ENCODE measurements around the gene PTGES3. TPM values are rescaled to one million over a fixed set of nuclear protein-coding genes. Genes with fewer than 3 reads are reported as not detected.

Gene PTGES3
- polyA plus RNA-seq, 2 of the 4 experiments (the other 2 are of a cell fraction), result 272 to 406 TPM

GRCh38 chr12:56614627-56615026, 73.5 kb downstream of the PTGES3 start:
- Histone ChIP-seq H3K4me2 (no peak overlapping the region), H3K27ac (no peak overlapping the region), H3K9me3 (no peaks in the 10 kb centered on the region), H3K4me3 (no peak overlapping the region), H3K4me1 (no peaks in the 10 kb centered on the region)
- DNase-seq (ENCODE audit: low read depth in 1 of 2, low spot score in 1 of 2), result no peak
- FAIRE-seq, result no peak
- ATAC-seq, result no peak
- ChIA-PET CTCF (interaction anchor here (1.1 to 2.0 kb wide), 4 partner anchors 13 to 22 kb away, joined by 3 to 16 read pairs (median 6); no protein-coding TSS in a partner anchor), POLR2A (interaction anchor here (1.5 kb wide), 1 partner anchor 22 kb away, joined by 4 read pairs; no protein-coding TSS in a partner anchor)
- no peak for TF ChIP-seq FOSL2 (IDR thresholded peaks at IDR 0.05)
- TF ChIP-seq FOSL2 (CRISPR knock-in tag; IDR thresholded peaks at IDR 0.05), result no peak
- no peak for TF ChIP-seq MAFK (IDR thresholded peaks at IDR 0.05; ENCODE audit: partially characterized antibody)
- no peak for TF ChIP-seq HMGXB4 (CRISPR knock-in tag; IDR thresholded peaks at IDR 0.05; ENCODE audit: borderline replicate concordance)
- TF ChIP-seq ZNF302 (CRISPR knock-in tag; IDR thresholded peaks at IDR 0.05), result no peak
- TF ChIP-seq POLR2A (IDR thresholded peaks at IDR 0.05; ENCODE audit: low read length), result no peak
- 90% methylated on average over 8 of the region's 8 CpGs for WGBS (ENCODE audit: missing lambda C conversion rate)

Small RNA genes within 50 kb of the gene (small RNA-seq; reads per million reads assigned to genes)
- gene RN7SL809P (0 reads per million in 6 experiments), gene SNORD59A (173 to 3,659 (median 652) reads per million in 6 experiments)

Other genes with a start within 250 kb of the PTGES3 start
- 17.6 and 34.3 TPM in 2 replicates for gene TIMELESS, start 238.9 kb downstream of the PTGES3 start, polyA plus RNA-seq (2011; rRNA removed)
- gene TIMELESS, start 238.9 kb downstream of the PTGES3 start, polyA plus RNA-seq (2017; fragmentation: RNase III; extraction: RNeasy Plus Mini Kit Qiagen cat#74134 plus additional on column Dnase treatment), result 51.4 to 60.1 TPM (median 57.4 TPM) in 3 replicates
- gene MIP, start 233.6 kb downstream of the PTGES3 start, polyA plus RNA-seq (2011; rRNA removed), result 0.03 TPM in 1 of 2 replicates, not detected in the other
- gene MIP, start 233.6 kb downstream of the PTGES3 start, polyA plus RNA-seq (2017; fragmentation: RNase III; extraction: RNeasy Plus Mini Kit Qiagen cat#74134 plus additional on column Dnase treatment), result not detected in 3 replicates
- gene SPRYD4, start 219.7 kb downstream of the PTGES3 start, polyA plus RNA-seq (2011; rRNA removed), result 3.5 and 3.8 TPM in 2 replicates
- 2.1 to 2.2 TPM (median 2.1 TPM) in 3 replicates for gene SPRYD4, start 219.7 kb downstream of the PTGES3 start, polyA plus RNA-seq (2017; fragmentation: RNase III; extraction: RNeasy Plus Mini Kit Qiagen cat#74134 plus additional on column Dnase treatment)
- gene GLS2, start 200.1 kb downstream of the PTGES3 start, polyA plus RNA-seq (2011; rRNA removed), result 0.36 and 0.61 TPM in 2 replicates
- gene GLS2, start 200.1 kb downstream of the PTGES3 start, polyA plus RNA-seq (2017; fragmentation: RNase III; extraction: RNeasy Plus Mini Kit Qiagen cat#74134 plus additional on column Dnase treatment), result 0.07 to 0.44 TPM (median 0.18 TPM) in 3 replicates
- 46.4 and 61.6 TPM in 2 replicates for gene RBMS2, start 166.5 kb downstream of the PTGES3 start, polyA plus RNA-seq (2011; rRNA removed)
- 13.3 to 16.5 TPM (median 15.1 TPM) in 3 replicates for gene RBMS2, start 166.5 kb downstream of the PTGES3 start, polyA plus RNA-seq (2017; fragmentation: RNase III; extraction: RNeasy Plus Mini Kit Qiagen cat#74134 plus additional on column Dnase treatment)
- gene BAZ2A, start 58.0 kb downstream of the PTGES3 start, polyA plus RNA-seq (2011; rRNA removed), result 59.4 and 103 TPM in 2 replicates
- 34.2 to 41.7 TPM (median 40.8 TPM) in 3 replicates for gene BAZ2A, start 58.0 kb downstream of the PTGES3 start, polyA plus RNA-seq (2017; fragmentation: RNase III; extraction: RNeasy Plus Mini Kit Qiagen cat#74134 plus additional on column Dnase treatment)
- gene ATP5F1B, start 42.3 kb downstream of the PTGES3 start, polyA plus RNA-seq (2011; rRNA removed), result 1,500 and 1,639 TPM in 2 replicates
- 761 to 854 TPM (median 778 TPM) in 3 replicates for gene ATP5F1B, start 42.3 kb downstream of the PTGES3 start, polyA plus RNA-seq (2017; fragmentation: RNase III; extraction: RNeasy Plus Mini Kit Qiagen cat#74134 plus additional on column Dnase treatment)
- 993 and 1,560 TPM in 2 replicates for gene NACA, start 37.0 kb upstream of the PTGES3 start, polyA plus RNA-seq (2011; rRNA removed)
- 2,331 to 2,770 TPM (median 2,562 TPM) in 3 replicates for gene NACA, start 37.0 kb upstream of the PTGES3 start, polyA plus RNA-seq (2017; fragmentation: RNase III; extraction: RNeasy Plus Mini Kit Qiagen cat#74134 plus additional on column Dnase treatment)
- gene PRIM1, start 64.0 kb upstream of the PTGES3 start, polyA plus RNA-seq (2011; rRNA removed), result 53.9 and 66.8 TPM in 2 replicates
- gene PRIM1, start 64.0 kb upstream of the PTGES3 start, polyA plus RNA-seq (2017; fragmentation: RNase III; extraction: RNeasy Plus Mini Kit Qiagen cat#74134 plus additional on column Dnase treatment), result 43.5 to 48.1 TPM (median 44.4 TPM) in 3 replicates
- gene HSD17B6, start 75.0 kb upstream of the PTGES3 start, polyA plus RNA-seq (2011; rRNA removed), result 2.0 and 2.6 TPM in 2 replicates
- gene HSD17B6, start 75.0 kb upstream of the PTGES3 start, polyA plus RNA-seq (2017; fragmentation: RNase III; extraction: RNeasy Plus Mini Kit Qiagen cat#74134 plus additional on column Dnase treatment), result 2.3 to 2.9 TPM (median 2.7 TPM) in 3 replicates
- gene SDR9C7, start 246.1 kb upstream of the PTGES3 start, polyA plus RNA-seq (2011; rRNA removed), result 0.13 TPM in 1 of 2 replicates, not detected in the other
- gene SDR9C7, start 246.1 kb upstream of the PTGES3 start, polyA plus RNA-seq (2017; fragmentation: RNase III; extraction: RNeasy Plus Mini Kit Qiagen cat#74134 plus additional on column Dnase treatment), result 0.05 TPM in 1 of 3 replicates, not detected in the others

Data from A549 (cell line).